Left cardiac atrium (tissue), 4 donors: Measurements from ENCODE around the gene NCAM1. TPM values are rescaled to one million over a fixed set of nuclear protein-coding genes. Genes with fewer than 3 reads are reported as not detected.
A peak's percentile ranks its signal among the peaks of the same experiment; 100 is the strongest.

Source experiments
- ATAC-seq, 2 donors: fragments of 200-7000 bp; cut with Tn5 transposase; one replicate each; pipeline ENCODE4 v1.9.1; 2020; ENCODE audit warnings: mild to moderate bottlenecking in 2 of 2, moderate library complexity in 2 of 2
- DNase-seq: peaks from one replicate; pipeline ENCODE4 v3.0.0-alpha.2; 2020
- intact Hi-C, 2 donors: fragments of 100-400 bp; cut with DNase I; formaldehyde crosslinking; loops; one replicate each; pipeline versions ENCODE4 v1.14.1 to v1.15.1; 2022 to 2023
- total RNA-seq, 2 donors: library from RNA; stranded (reverse); fragmentation: NEBNext Ultra II Directional; extraction: Animal tissue kit (Norgen Biotek cat#: 25700); gene quantifications; one replicate each; pipeline ENCODE4 v1.2.1, GENCODE V29; 2021
- donor health status: DM: no; HTN: yes; CAD: no.
- donor health status: DM: no; HTN: yes; CAD: no; lungs with severe emphysema.
- donor health status: DM: yes; HTN: yes; CAD: no.
- donor health status: Dilated cardiomyopathy.

Gene NCAM1
- total RNA-seq, 2 donors from 2014 or later: 147 to 150 TPM

- intact Hi-C loops: no loop called here
- ATAC-seq: no peak
- no peak for DNase-seq
Observed at GRCh38 chr11:113213549-113213948, 252.3 kb downstream of the NCAM1 start.

DNA sequence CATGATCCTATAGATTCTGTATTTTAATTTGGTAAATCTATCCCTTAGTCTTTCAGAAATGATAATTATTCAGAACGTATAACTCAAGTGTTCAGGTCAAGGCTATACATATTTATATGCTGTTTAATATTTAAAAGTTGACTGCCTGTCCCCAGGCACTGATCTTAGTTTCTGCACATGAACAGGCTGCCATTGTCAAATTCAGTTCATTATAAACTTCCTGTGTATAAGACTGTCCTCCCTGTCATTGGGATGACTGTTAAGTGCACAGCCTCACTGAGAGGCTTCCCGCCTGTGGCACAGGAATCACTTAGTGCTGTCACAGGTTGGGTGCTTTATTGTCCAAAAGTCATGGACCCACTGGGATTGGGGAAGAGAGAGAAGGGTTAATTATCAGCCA lies 261.0 kb downstream of the NCAM1 start:
- ATAC-seq (no peak), DNase-seq (no peak)
- intact Hi-C loops: no loop called here

DNA sequence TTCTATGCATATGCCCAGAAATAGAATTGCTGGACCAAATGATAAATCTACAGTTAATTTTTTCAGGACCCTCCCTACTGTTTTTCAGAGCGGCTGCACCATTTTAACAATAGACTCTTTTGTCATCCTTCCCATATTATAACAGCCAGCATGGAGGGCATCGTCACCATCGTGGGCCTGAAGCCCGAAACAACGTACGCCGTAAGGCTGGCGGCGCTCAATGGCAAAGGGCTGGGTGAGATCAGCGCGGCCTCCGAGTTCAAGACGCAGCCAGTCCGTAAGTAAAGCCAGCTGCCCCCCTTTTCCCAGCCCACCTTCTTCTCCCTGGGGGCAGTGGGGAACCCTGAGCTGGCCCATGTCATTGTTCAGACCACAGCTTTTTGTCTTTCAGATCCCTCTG lies 273.7 kb downstream of the NCAM1 start:
- DNase-seq (no peak), ATAC-seq (no peak)
- intact Hi-C loops: no loop called here

GRCh38 chr11:113237261-113237660 lies 276.0 kb downstream of the NCAM1 start:
- intact Hi-C loops: no loop called here
- ATAC-seq (no peak), DNase-seq (no peak)

- ATAC-seq: no peak
- DNase-seq: no peak
- intact Hi-C loops: no loop called here
Observed at GRCh38 chr11:113238721-113239120, 277.5 kb downstream of the NCAM1 start.

DNA sequence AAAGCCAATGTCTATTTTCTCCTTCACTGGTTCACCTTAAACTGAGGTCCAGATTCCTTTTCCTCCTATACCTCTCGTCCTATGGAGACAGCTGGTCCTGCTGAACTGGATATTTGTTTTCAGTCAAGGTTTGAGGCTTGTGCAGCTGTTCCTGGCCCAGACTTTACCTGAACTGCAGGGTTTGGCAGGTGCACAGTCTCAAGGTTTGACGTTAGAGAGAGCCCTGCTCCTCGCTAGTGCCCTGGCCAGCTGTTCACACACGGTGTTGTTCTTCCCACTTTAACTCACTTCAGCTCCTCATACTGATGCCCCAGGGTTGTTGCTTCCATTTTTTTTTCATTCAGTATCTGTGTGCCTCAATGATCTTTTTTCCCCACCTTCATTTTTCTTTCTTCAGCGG lies 279.2 kb downstream of the NCAM1 start:
- intact Hi-C loops: no loop called here
- no peak for DNase-seq

DNA sequence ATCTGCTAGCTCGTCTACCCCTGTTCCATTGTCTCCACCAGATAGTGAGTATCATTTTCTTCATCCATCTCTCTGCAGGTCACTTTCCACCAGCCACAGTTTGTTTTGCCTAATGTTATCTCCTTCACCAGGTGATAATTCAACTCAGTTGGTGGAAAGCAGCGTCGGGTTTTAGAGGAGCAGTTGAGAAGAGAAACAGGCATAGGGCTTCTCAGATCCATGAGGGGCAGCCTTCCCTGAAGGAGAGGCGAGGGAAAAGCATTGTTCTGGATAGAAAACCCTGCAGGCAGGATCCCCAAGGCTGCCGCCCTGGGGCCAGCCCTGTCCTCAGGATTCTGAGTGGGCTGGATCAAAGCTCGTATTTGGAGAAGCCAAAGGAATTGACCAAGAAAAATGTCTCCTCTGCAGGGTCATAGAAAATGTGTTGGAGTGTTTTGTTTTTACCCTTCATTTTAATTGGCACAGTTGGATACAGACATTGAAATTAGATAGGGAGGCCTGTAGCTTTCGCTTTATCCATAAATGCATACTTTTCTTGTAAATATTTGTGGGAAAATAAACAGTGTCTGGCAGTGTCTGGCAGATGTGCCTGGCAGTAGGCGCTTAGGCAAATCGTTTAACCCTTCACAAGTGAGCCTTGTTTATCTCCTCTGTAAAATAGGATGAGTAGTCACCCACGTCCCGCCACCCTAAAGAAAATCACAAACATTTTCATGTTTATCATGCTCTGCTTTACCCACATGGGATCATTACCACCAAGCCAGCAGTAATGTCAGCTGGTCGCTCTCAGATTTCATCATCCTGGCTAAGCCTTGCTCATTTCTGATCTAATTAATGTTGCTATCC lies 279.8 kb downstream of the NCAM1 start:
- ATAC-seq: no peak
- intact Hi-C loops: no loop called here

More for the DNA sequence above, 279.2 kb downstream of the NCAM1 start:
- ATAC-seq: no peak

DNA sequence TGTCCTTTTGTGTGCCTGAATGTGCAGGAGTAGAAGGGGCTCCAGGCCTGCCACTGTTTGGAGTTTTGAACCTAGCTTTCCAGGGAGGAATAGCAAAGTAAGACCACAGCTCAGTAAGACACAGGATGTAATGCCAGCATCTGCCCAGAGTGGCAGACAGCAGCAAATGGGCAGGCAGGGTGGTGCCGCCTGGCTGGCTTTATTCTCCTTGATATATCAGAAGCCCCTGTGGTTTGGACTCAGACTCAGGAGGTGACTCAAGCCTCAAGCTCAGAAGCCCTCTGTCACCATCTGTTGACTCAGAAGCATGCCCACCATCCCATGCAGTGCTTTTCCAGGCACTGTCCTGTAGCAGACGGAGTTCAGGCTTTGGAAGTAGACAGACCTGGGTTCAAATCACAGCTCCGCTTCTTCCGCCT lies 280.4 kb downstream of the NCAM1 start:
- intact Hi-C loops: no loop called here
- DNase-seq (no peak), ATAC-seq (no peak)

More for the DNA sequence above, 279.8 kb downstream of the NCAM1 start:
- DNase-seq: no peak

DNA sequence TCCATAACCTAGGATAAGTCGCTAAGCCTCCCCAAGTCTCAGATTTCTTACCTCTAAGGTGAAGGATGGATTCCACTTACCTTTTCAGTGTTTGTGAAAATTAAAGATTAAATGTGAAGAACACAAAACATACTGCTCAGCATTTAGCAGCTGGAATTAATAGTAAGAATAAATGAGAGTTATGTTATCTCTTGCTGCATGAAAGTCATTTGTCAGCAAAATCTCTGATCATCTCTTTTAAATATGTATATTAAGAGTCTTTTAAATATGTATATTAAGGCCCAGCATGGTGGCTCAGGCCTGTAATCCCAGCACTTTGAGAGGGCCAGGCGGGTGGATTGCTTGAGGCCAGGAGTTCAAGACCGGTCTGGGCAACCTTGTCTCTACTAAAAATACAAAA lies 280.8 kb downstream of the NCAM1 start:
- DNase-seq (no peak), ATAC-seq (no peak)
- intact Hi-C loops: no loop called here

DNA sequence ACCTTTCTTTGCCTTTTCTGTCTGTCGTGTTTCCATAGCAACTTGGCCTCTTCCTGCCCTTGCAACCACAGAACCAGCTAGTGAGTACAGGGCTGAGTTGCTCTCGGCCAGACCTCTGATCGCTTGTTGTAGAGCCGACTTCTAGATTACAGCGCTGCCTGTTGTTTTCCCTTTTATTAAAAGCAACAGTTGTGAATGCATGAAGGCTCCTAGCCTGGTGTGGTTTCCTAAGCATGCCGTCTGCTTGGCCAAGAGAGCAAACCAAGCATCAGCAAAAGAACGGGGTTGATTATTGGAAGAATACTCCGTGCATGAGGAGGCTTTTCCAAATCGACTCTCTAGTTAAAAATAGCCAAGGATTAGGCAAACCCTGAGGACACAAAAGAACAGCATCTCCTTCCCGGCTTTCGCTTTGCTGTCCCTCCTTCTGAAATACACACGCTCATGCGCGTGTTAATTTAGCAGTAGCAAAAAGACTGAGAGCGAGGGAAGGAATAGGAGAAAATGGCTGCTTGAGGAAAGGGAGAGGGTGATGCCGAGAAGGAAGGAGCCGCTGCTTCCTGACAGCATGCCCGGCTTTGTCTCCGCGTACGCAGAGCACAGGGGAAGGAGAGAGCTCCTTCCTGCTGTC lies 281.7 kb downstream of the NCAM1 start:
- intact Hi-C loops: no loop called here
- ATAC-seq: peak; percentile 69 to 75
- no peak for DNase-seq

DNA sequence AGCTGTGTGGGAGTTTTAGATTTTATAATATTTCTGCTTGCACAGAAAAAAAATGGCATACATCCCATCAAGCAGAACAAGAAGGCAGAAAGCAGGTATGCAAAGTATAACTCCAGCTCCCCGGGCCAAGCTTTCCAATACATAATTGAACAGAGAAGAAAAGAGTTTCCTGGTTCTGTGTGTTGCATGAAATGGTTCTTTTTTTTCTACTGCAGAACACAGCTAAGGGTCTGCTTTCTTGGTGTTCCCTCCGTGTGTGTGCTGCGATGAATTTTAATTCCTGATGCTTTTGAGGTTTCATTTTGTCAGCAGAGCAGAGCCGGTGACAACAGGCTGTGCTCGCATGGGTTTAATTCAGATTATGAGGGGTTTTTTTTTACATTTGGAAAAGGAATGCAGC lies 282.5 kb downstream of the NCAM1 start:
- DNase-seq (no peak), ATAC-seq (no peak)
- intact Hi-C loops: no loop called here

DNA sequence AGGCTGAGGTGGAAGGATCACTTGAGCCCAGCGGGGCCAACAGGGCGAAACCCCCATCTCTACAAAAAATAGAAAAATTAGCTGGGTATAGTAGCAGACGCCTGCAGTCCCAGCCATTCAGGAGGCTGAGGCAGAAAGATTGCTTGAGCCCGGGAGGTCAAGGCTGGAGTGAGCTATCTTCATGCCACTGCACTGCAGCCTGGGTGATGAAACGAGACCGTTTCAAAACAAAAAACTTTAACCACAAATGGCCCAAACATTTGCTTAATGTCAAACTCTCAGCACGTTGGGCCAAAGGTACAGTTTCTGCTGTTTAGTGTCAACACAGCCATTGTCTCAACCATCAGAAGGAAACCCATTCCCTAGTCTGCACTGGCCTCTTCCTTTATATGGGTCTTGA lies 284.0 kb downstream of the NCAM1 start:
- intact Hi-C loops: no loop called here
- no peak for ATAC-seq

GRCh38 chr11:113247221-113247620 lies 286.0 kb downstream of the NCAM1 start:
- DNase-seq (no peak), ATAC-seq (no peak)
- intact Hi-C loops: no loop called here

More for the DNA sequence above, 284.0 kb downstream of the NCAM1 start:
- no peak for DNase-seq

- DNase-seq: no peak
- intact Hi-C loops: no loop called here
- ATAC-seq: peak in 1 of 2 donors; percentile 23
Observed at GRCh38 chr11:113247966-113248365, 286.7 kb downstream of the NCAM1 start.

GRCh38 chr11:113248702-113249490 lies 287.7 kb downstream of the NCAM1 start:
- DNase-seq (no peak), ATAC-seq (peak in 1 of 2 donors; percentile 46)
- intact Hi-C loops: no loop called here

DNA sequence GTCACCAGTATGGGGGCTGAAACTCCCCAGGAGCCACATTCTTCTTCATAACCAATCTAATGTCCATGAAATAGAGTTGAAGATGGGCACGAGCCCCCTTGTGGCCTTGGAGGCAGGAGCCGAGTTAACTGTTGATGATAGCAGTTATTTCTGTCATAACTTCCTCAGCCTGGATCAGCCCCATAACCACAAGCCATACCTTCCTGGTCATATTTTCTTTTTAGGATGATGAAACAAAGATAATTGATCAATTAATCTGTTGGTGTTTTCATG lies 288.2 kb downstream of the NCAM1 start:
- DNase-seq: no peak
- no peak for ATAC-seq
- intact Hi-C loops: no loop called here

DNA sequence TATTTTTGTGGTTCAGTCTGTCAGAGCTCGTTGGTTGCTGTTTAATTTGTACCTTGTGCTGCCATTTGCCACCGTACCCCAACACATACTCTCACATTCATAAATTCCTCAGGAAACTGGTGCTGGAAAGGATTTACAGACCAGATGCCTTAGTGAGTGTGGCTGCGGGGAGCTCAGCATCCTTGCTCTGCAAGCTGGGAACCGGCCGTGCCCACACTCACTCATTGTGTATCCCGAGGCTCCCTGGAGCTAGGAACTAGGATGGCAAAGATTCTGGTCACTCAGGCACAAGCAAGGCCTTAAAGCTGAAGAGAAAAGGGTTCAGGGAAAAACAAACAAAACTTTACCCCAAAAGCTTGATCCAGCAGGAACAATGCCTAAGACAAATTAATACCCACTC lies 288.6 kb downstream of the NCAM1 start:
- ATAC-seq (no peak), DNase-seq (no peak)
- intact Hi-C loops: no loop called here

GRCh38 chr11:113251281-113251680 lies 290.1 kb downstream of the NCAM1 start:
- ATAC-seq (no peak), DNase-seq (no peak)
- intact Hi-C loops: no loop called here

- intact Hi-C loops: no loop called here
- DNase-seq (no peak), ATAC-seq (no peak)
Observed at GRCh38 chr11:113253406-113253805, 292.2 kb downstream of the NCAM1 start.

DNA sequence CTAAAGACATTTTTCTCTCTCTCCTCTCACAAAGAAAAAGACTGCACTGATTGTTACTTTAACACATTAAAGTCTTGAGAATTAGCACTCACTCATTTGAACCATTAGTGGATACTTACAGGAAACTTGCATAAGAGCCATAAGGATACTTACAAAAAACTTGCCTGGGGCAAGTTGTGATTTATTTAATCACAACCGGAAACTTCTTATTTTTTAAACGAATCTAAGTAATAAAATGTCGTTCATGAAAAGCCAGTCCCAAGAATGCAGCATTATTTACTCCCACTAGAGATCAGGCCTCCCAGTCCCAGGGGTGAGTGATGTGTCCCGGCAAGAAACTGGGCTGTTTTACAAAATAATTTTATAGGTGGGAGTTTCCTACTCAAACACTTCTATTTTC lies 293.9 kb downstream of the NCAM1 start:
- intact Hi-C loops: no loop called here
- ATAC-seq (no peak), DNase-seq (no peak)
